Upper lobe of left lung (tissue), 6 donors: ENCODE measurements around the gene DHTKD1. TPM values are rescaled to one million over a fixed set of nuclear protein-coding genes. Genes with fewer than 3 reads are reported as not detected.
A peak's percentile ranks its signal among the peaks of the same experiment; 100 is the strongest.
"Not testable (repeated sequence)": the region's sequence is repeated elsewhere in the genome, so short reads cannot be mapped to it uniquely, and the experiment has no call there.

ENCODE experiments used
- ATAC-seq, 2 donors: fragments of 200-7000 bp; cut with Tn5 transposase; one replicate each; pipeline ENCODE4 v1.9.1; 2022; ENCODE audit warnings: mild to moderate bottlenecking in 2 of 2, moderate library complexity in 2 of 2; ENCODE audit not compliant: low FRiP score in 2 of 2
- DNase-seq, 2 donors: peaks; one replicate each; pipeline ENCODE4 v3.0.0-alpha.2; 2019 to 2020
- H3K27ac ChIP-seq, 4 donors: fragments of 200-600 bp; sonication (generic); one replicate each; pipeline ENCODE4 v1.5.1; 2016 to 2019
- H3K27me3 ChIP-seq, 4 donors: fragments of 200-600 bp; sonication (generic); one replicate each; pipeline ENCODE4 v1.5.1; 2017 to 2019
- H3K36me3 ChIP-seq, 4 donors: fragments of 200-600 bp; sonication (generic); one replicate each; pipeline ENCODE4 v1.5.1; 2016 to 2019
- H3K4me1 ChIP-seq, 4 donors: fragments of 200-600 bp; sonication (generic); one replicate each; pipeline ENCODE4 v1.5.1; 2018 to 2019
- H3K4me3 ChIP-seq, 4 donors: fragments of 200-600 bp; sonication (generic); one replicate each; pipeline ENCODE4 v1.5.1; 2017 to 2019; ENCODE audit warnings: mild to moderate bottlenecking in 2 of 4, moderate library complexity in 1 of 4
- H3K9me3 ChIP-seq, 4 donors: fragments of 200-600 bp; sonication (generic); one replicate each; pipeline ENCODE4 v1.5.1; 2018 to 2019
- EP300 ChIP-seq, 4 donors: sonication (generic); formaldehyde crosslinking; IDR thresholded peaks; one replicate each; pipeline ENCODE4 v1.5.1; 2017; ENCODE audit warnings: antibody characterized with exemption in 4 of 4, control low read depth in 2 of 4
- POLR2A ChIP-seq, 4 donors: fragments of 450-650 bp; IDR thresholded peaks; one replicate each; pipeline ENCODE4 v1.5.1; 2016 to 2017; ENCODE audit warnings: antibody characterized with exemption in 4 of 4, mild to moderate bottlenecking in 2 of 4
- POLR2AphosphoS5 ChIP-seq, 2 donors: sonication (generic); formaldehyde crosslinking; IDR thresholded peaks; one replicate each; pipeline ENCODE4 v1.5.1; 2017; ENCODE audit warnings: antibody characterized with exemption in 2 of 2
- WGBS, 2 donors: methylation state at CpG; one replicate each; pipeline ENCODE4 v1.1.5; 2017 to 2018; 5-methylcytosine and 5-hydroxymethylcytosine counted together
- total RNA-seq, 6 donors: library from RNA; depleted of rRNA in 4 of 6; stranded (reverse); fragments of >200 nt in 4 of 6; gene quantifications; one replicate each; pipeline versions ENCODE4 v1.1.0 to v1.2.1, GENCODE V29; 2016 to 2021
- TF ChIP-seq, protein P1 (sequence below), 6 experiments: fragments of 450-650 bp in 4 of 6; fragments of 200-600 bp in 2 of 6; sonication (generic) in 2 of 6; IDR thresholded peaks; one replicate each; pipeline ENCODE4 v1.5.1; 2016 to 2019; ENCODE audit warnings: antibody characterized with exemption in 6 of 6
- donor health status: DM: no; HTN: no; CAD: no; lungs with moderate emphysema.
- donor health status: DM: no; HTN: yes; CAD: no; lungs with severe emphysema.

Gene DHTKD1
- total RNA-seq, 6 donors from 2014 or later = 14.5 to 95.3 (median 22.6) TPM

- no peaks in the 10 kb centered on the region for H3K9me3 ChIP-seq
- TF ChIP-seq POLR2A (IDR thresholded peaks at IDR 0.05) (no peak), POLR2AphosphoS5 (IDR thresholded peaks at IDR 0.05) (no peak), EP300 (IDR thresholded peaks at IDR 0.05) (no peak)
- TF ChIP-seq, protein P1, sequence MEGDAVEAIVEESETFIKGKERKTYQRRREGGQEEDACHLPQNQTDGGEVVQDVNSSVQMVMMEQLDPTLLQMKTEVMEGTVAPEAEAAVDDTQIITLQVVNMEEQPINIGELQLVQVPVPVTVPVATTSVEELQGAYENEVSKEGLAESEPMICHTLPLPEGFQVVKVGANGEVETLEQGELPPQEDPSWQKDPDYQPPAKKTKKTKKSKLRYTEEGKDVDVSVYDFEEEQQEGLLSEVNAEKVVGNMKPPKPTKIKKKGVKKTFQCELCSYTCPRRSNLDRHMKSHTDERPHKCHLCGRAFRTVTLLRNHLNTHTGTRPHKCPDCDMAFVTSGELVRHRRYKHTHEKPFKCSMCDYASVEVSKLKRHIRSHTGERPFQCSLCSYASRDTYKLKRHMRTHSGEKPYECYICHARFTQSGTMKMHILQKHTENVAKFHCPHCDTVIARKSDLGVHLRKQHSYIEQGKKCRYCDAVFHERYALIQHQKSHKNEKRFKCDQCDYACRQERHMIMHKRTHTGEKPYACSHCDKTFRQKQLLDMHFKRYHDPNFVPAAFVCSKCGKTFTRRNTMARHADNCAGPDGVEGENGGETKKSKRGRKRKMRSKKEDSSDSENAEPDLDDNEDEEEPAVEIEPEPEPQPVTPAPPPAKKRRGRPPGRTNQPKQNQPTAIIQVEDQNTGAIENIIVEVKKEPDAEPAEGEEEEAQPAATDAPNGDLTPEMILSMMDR (IDR thresholded peaks at IDR 0.05) = no peak
- no peak overlapping the region for H3K4me3 ChIP-seq
- 75 to 82% methylated on average over 4 of the region's 4 CpGs for WGBS, 2 donors
- ATAC-seq = no peak
- no peak overlapping the region for H3K27ac ChIP-seq
- DNase-seq = no peak
- no peaks in the 10 kb centered on the region for H3K27me3 ChIP-seq
- H3K4me1 ChIP-seq = no peaks in the 10 kb centered on the region
- H3K36me3 ChIP-seq = peaks cover 19 to 68% (median 48%) of the 10 kb centered on the region in 4 donors
Observed at GRCh38 chr10:12091421-12091820, 22.7 kb downstream of the DHTKD1 start.

DNA sequence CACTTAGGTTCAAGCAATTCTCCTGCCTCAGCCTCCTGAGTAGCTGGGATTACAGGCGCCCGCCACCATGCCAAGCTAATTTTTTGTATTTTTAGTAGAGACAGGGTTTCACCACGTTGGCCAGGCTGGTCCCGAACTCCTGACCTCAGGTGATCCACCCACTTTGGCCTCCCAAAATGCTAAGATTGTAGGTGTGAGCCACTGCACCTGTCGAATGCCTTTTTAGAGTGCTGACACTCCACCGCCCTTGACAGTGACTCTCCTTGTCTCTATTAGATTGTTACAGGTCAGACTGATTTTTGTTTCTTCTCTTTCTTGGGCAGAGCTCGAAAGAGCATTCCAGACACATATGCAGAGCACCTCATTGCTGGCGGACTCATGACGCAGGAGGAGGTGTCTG lies 28.6 kb downstream of the DHTKD1 start:
- not testable (repeated sequence) for ATAC-seq, DNase-seq, H3K4me1 ChIP-seq, H3K4me3 ChIP-seq, H3K27ac ChIP-seq, H3K27me3 ChIP-seq, H3K9me3 ChIP-seq
- WGBS, 2 donors = 96 to 97% methylated on average over 9 of the region's 9 CpGs
- peaks cover 25 to 66% (median 44%) of the 10 kb centered on the region in 4 donors for H3K36me3 ChIP-seq

- 86 to 93% methylated on average over 4 to 5 of the region's 5 CpGs for WGBS, 2 donors
- no peak for DNase-seq
- Histone ChIP-seq H3K36me3 (peaks cover 25 to 66% (median 45%) of the 10 kb centered on the region in 4 donors), H3K4me3 (no peak overlapping the region), H3K27ac (no peak overlapping the region), H3K9me3 (no peaks in the 10 kb centered on the region), H3K27me3 (no peaks in the 10 kb centered on the region), H3K4me1 (no peaks in the 10 kb centered on the region)
- peak in 1 of 2 donors; percentile 37 for ATAC-seq
- TF ChIP-seq, protein P1 (IDR thresholded peaks at IDR 0.05) = no peak
- TF ChIP-seq POLR2A (IDR thresholded peaks at IDR 0.05) = no peak
- TF ChIP-seq POLR2AphosphoS5 (IDR thresholded peaks at IDR 0.05) = no peak
- TF ChIP-seq EP300 (IDR thresholded peaks at IDR 0.05) = no peak
Observed at GRCh38 chr10:12097791-12098190, 29.0 kb downstream of the DHTKD1 start.

DNA sequence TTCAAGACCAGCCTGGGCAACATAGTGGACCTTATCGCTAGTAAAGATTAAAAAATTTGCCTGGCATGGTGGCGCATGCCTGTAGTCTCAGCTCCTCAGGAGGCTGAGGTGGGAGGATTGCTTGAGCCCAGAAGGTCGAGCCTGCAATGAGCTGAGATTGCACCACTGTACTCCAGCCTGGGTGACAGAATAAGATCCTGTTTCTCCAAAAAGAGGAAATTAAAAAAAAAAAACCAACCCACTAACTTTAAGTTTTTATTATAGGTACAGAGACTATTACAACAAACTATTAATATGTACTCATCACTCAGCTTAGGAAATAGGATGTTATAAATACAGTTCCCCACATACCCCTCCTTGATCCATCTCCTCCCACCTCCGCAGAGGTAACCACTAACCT lies 30.2 kb downstream of the DHTKD1 start:
- DNase-seq (no peak), ATAC-seq (no peak)
- Histone ChIP-seq H3K27me3 (no peaks in the 10 kb centered on the region), H3K9me3 (no peaks in the 10 kb centered on the region), H3K4me3 (no peak overlapping the region), H3K36me3 (peaks cover 20 to 67% (median 45%) of the 10 kb centered on the region in 4 donors), H3K27ac (no peak overlapping the region), H3K4me1 (no peaks in the 10 kb centered on the region)
- TF ChIP-seq EP300 (IDR thresholded peaks at IDR 0.05) (no peak), POLR2AphosphoS5 (IDR thresholded peaks at IDR 0.05) (no peak), POLR2A (IDR thresholded peaks at IDR 0.05) (no peak)
- TF ChIP-seq, protein P1 (IDR thresholded peaks at IDR 0.05) = no peak
- WGBS, 2 donors = 93 to 94% methylated on average over 4 of the region's 4 CpGs

- TF ChIP-seq, protein P1 (IDR thresholded peaks at IDR 0.05) = no peak
- TF ChIP-seq EP300 (IDR thresholded peaks at IDR 0.05) = no peak
- no peak for TF ChIP-seq POLR2A (IDR thresholded peaks at IDR 0.05)
- TF ChIP-seq POLR2AphosphoS5 (IDR thresholded peaks at IDR 0.05) = no peak
- Histone ChIP-seq H3K36me3 (peaks cover 16 to 84% (median 65%) of the 10 kb centered on the region in 4 donors), H3K9me3 (no peaks in the 10 kb centered on the region), H3K27ac (no peak overlapping the region), H3K4me3 (no peak overlapping the region), H3K27me3 (no peaks in the 10 kb centered on the region), H3K4me1 (no peaks in the 10 kb centered on the region)
- ATAC-seq (no peak), DNase-seq (no peak)
- 67 to 83% methylated on average over 4 of the region's 4 CpGs for whole genome bisulfite sequencing, 2 donors
Observed at GRCh38 chr10:12103802-12104201, 35.0 kb downstream of the DHTKD1 start.
